Kidney (tissue), 14 donors: Measurements from ENCODE around the gene COL15A1. TPM values are rescaled to one million over a fixed set of nuclear protein-coding genes. Genes with fewer than 3 reads are reported as not detected.

Source experiments
- DNase-seq, 5 donors: peaks; one replicate each; pipeline ENCODE4 v3.0.0-alpha.2; 2013 to 2020
- FAIRE-seq: peaks from 2 replicates; lab custom pipeline; 2012; peaks lifted over from hg19 to GRCh38; lab: Jason Lieb, UNC
- H3K27ac ChIP-seq, 2 donors: one replicate each; pipeline ENCODE4 v1.7.0; 2013; ENCODE audit warnings: low read depth in 2 of 2, low read length in 2 of 2, inconsistent platforms in 1 of 2
- H3K27me3 ChIP-seq: one replicate; pipeline ENCODE4 v1.7.1; 2013; ENCODE audit warnings: low read length, inconsistent platforms; ENCODE audit not compliant: control insufficient read depth, insufficient read depth
- H3K36me3 ChIP-seq, 3 donors: one replicate each; pipeline versions ENCODE4 v1.7.0 to v1.7.1; 2013; ENCODE audit warnings: low read length in 3 of 3, control low read depth in 1 of 3, inconsistent platforms in 1 of 3; ENCODE audit not compliant: insufficient read depth in 3 of 3, control insufficient read depth in 2 of 3
- H3K4me1 ChIP-seq, 3 donors: one replicate each; pipeline versions ENCODE4 v1.7.0 to v1.7.1; 2013; ENCODE audit warnings: low read length in 3 of 3, inconsistent platforms in 1 of 3, low read depth in 1 of 3; ENCODE audit not compliant: control insufficient read depth in 2 of 3, insufficient read depth in 2 of 3
- H3K4me3 ChIP-seq, 3 donors: one replicate each; pipeline versions ENCODE4 v1.7.0 to v1.8.1; 2013; ENCODE audit warnings: low read length in 3 of 3, control low read depth in 1 of 3, inconsistent platforms in 1 of 3
- H3K9ac ChIP-seq, 3 donors: one replicate each; pipeline versions ENCODE4 v1.7.0 to v1.7.1; 2013; ENCODE audit warnings: low read length in 3 of 3, control low read depth in 1 of 3, inconsistent platforms in 1 of 3
- H3K9me3 ChIP-seq, 3 donors: one replicate each; pipeline versions ENCODE4 v1.7.0 to v1.7.1; 2013; ENCODE audit warnings: low read length in 3 of 3, control low read depth in 1 of 3, inconsistent platforms in 1 of 3; ENCODE audit not compliant: control insufficient read depth in 2 of 3, insufficient read depth in 1 of 3
- CTCF ChIP-seq: IDR thresholded peaks from 3 replicates; pipeline ENCODE4 v1.5.1; 2012; ENCODE audit warnings: mild to moderate bottlenecking, moderate library complexity, borderline replicate concordance; ENCODE audit not compliant: insufficient read depth; ENCODE audit errors: extremely low read depth
- intact Hi-C: fragments of 100-400 bp; cut with DNase I; formaldehyde crosslinking; loops from one replicate; pipeline ENCODE4 v1.11.1; 2022
- polyA plus RNA-seq: library from polyadenylated mRNA; stranded (reverse); fragments of 350-450 nt; fragmentation: Illumina TruSeq; extraction: RNeasy Lipid Tissue Mini Kit (QIAGEN cat#74804); gene quantifications from one replicate; pipeline ENCODE4 v1.2.3, GENCODE V29; 2014; ENCODE audit warnings: low read depth, low replicate concordance; ENCODE audit not compliant: insufficient read depth
- total RNA-seq: library from RNA; stranded (reverse); fragmentation: NEBNext Ultra II Directional; extraction: Animal tissue kit (Norgen Biotek cat#: 25700); gene quantifications from one replicate; pipeline ENCODE4 v1.2.1, GENCODE V29; 2021
- donor health status: control.
- donor health status: control.
- donor health status: control.
- donor health status: control.
- donor health status: control.
- donor health status: DM: yes; HTN: yes; CAD: no.
- donor health status: Normal renal cell carcinoma (clear cell type).

COL15A1 gene
- total and polyA plus RNA-seq, 2 donors from 2014 or later: 4.7 to 42.0 TPM

DNA sequence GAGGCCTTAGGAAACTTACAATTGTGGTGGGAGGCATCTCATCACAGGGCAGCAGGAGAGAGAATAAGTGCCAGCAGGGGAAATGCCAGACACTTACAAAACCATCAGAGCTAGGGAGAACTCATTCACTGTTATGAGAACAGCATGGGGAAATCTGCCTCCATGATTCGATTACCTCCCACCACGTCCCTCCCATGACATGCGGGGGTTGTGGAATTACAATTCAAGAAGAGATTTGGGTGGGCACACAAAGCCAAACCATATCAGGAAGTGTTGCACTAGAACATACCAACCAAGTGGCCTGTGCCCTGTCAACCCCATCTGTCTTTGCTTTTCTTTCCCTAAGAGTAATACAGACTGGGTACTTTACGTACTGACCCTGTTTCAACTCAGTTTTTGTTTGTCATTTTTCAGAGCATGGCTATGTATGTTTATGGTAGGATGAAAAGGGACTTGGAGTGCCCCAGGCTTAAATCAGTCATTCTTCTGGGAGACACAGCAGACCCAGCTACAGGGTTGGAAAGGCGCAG is 102.9 kb downstream of the COL15A1 start:
- H3K9me3 ChIP-seq: peaks cover 0 to 8% (median 0%) of the 10 kb centered on the region in 3 donors
- H3K9ac ChIP-seq: no peak overlapping the region
- no peaks in the 10 kb centered on the region for H3K4me1 ChIP-seq
- H3K4me3 ChIP-seq: no peak overlapping the region
- no peaks in the 10 kb centered on the region for H3K27me3 ChIP-seq
- FAIRE-seq (no peak), DNase-seq (no peak)
- intact Hi-C loops: no loop called here
- no peak overlapping the region for H3K27ac ChIP-seq
- TF ChIP-seq CTCF: no peak
- no peaks in the 10 kb centered on the region for H3K36me3 ChIP-seq

- Histone ChIP-seq H3K27me3 (no peaks in the 10 kb centered on the region), H3K4me1 (no peaks in the 10 kb centered on the region), H3K36me3 (no peaks in the 10 kb centered on the region), H3K27ac (no peak overlapping the region), H3K4me3 (no peak overlapping the region), H3K9ac (no peak overlapping the region), H3K9me3 (peaks cover 0 to 8% (median 0%) of the 10 kb centered on the region in 3 donors)
- no peak for DNase-seq
- TF ChIP-seq CTCF: no peak
- no peak for FAIRE-seq
- intact Hi-C loops: no loop called here
Measured at GRCh38 chr9:99049228-99049627, 105.5 kb downstream of the COL15A1 start.

DNA sequence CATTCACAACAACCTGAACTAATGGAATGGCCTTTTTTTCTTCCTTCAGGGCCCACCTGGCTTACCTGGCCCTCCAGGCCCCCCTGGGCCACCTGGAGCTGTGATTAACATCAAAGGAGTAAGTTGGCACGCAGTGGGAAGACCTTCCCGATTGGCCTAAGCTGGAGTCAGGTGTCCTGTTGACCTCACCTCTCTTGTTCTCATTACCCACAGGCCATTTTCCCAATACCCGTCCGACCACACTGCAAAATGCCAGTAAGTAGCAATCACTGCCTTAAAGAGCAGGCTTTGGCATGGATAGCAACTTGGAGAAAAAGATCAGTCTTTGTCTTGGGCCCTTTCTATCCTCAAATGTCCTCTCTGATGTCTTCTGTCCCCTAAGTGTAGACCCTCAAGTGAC is 105.9 kb downstream of the COL15A1 start:
- no peak for TF ChIP-seq CTCF
- Histone ChIP-seq H3K4me3 (no peak overlapping the region), H3K27ac (no peak overlapping the region), H3K36me3 (no peaks in the 10 kb centered on the region), H3K9ac (no peak overlapping the region), H3K9me3 (peaks cover 0 to 6% (median 0%) of the 10 kb centered on the region in 3 donors), H3K4me1 (no peaks in the 10 kb centered on the region), H3K27me3 (no peaks in the 10 kb centered on the region)
- DNase-seq: no peak
- intact Hi-C loops: no loop called here
- FAIRE-seq: no peak
